GM18870 (cell line): Measurements from ENCODE around the gene COL18A1.

Experiments
- ATAC-seq: cut with Tn5 transposase; IDR thresholded peaks from one replicate; pipeline ENCODE4 v1.9.1; 2021; ENCODE audit warnings: moderate library complexity; ENCODE audit not compliant: unreplicated experiment

The COL18A1 gene

DNA sequence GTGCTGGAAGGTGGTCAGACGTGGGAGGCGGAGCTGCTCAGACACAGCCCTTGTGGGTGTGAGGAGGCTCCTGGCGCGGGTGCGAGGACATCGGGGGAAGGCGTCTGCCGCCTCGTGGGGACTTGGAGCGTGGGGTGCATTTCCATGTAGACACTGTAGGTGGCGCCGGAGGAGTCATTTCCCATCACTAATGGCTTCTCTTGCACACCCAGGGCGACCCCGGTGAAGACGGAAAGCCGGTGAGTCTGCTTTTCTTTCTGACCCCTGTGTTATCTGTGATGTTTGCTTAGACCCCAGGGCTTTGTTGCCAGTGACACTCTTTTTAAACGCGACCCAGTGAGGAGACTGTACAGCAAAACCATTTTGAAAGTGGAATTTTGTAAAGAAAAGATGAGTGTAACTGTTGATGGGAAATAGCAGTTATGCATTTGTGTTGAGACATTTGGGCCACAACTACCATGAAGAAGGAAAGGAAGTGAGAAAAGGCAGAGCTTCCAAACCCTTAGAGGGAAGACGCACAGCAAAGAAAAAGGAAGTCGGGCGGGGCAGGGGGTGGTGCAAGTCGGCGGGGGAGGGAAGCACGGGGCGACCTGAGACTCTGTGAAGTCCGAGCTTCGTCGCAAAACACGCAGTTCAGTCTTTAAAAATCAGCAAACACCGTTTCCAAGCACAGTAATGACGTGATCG lies 73.3 kb downstream of the COL18A1 start:
- ATAC-seq = no peak

DNA sequence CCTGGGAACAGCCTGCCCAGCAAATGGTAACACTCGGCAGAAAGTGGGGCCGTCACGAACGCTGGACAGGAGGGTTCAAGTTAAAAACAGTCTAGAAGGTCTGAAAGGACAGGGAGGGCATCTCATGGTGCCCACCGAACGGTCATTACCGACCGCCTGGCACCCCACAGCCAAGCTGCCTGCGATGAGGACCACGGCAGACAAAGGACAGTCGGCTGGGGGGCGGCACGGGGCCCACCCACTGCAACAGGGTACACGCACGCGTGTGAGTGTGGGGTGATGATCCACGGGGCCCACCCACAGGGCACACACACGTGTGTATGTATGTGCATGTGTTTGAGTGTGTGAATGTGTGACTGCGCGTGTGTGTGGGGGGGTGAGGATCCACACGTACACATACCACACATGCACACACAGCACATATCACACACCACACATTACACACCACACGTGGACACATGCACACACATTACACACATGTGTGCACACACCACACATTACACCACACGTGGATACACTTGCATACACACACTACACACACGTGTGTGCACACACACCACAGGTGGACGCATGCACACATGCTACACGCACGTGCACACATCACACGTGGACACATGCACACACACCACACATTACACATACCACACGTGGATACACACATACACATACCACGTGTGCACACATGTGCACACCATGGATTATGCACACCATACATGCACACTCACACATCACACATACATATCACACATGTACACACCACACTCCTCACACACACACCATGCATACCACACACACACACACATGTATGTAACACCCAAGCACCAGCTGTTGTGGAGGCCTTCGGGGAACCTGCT lies 74.1 kb downstream of the COL18A1 start:
- ATAC-seq = no peak

DNA sequence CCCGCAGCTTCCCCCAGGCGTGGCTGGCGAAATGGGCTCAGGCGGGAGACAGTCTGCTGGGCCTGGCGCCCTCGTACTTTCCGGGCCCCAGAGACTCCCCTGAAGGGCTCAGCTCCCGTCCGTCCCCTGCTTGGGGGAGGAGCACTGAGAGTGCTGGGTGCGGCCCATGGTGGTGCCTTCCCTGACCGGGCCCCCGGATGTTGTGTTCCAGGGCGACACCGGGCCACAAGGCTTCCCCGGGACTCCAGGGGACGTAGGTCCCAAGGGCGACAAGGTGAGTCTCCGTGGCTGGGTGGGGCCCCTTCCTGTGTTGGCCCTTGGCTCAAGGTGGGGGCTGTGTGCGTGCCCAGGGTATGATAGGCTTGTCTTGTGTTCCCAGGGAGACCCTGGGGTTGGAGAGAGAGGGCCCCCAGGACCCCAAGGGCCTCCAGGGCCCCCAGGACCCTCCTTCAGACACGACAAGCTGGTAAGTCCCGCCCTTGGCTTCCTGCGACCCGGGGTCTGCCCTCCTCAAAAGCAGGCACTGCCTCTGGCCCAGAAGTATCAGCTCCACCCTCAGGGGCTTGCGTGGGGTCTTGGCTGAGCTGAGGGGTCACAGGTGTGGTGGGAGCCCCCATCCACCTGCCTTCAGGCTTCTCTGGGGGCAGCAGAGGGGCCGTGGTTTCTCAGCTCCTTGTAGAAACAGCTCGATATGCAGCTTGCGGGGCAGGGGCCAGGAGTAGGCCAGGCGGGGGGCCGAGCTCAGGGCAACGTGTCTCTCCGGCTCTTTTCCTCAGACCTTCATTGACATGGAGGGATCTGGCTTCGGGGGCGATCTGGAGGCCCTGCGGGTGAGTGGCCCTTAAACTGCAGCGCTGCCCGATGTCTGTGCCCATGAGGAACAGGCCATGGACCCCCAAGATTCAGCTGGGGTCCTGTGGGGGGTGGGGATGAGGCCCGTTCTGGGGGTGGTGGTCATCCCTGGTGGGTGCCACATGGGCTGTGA lies 75.0 kb downstream of the COL18A1 start:
- no peak for ATAC-seq

DNA sequence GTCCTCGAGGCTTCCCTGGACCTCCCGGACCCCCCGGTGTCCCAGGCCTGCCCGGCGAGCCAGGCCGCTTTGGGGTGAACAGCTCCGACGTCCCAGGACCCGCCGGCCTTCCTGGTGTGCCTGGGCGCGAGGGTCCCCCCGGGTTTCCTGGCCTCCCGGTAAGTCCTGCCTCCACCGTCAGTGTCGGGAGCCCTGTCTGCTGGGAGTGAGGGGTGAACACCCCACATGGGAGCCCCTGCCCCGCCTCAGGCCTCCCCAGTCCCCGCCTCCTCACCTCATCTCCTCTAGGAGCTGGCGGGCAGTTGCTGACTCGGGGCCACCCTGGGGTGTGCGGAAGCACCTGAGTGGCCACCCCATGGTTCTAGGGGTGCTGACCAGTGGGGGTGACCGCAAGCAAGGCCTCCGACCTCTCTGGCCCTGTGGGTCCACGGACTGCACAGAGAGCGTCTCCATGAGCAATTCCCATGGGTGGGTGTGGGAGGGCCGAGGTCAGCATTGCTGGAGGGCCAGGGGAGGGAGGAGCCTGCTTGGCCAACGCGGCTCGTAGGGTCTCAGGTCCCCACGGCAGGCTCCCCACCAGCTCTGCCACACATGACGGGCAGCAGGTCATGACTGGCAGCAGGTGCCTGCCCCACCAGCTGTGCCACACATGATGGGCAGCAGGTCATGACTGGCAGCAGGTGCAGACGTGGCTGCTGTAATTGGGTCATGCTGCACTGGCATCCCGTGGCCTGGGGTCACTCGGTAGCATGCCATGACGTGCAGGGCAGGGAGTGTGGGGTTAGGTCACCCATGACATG lies 75.9 kb downstream of the COL18A1 start:
- no peak for ATAC-seq

DNA sequence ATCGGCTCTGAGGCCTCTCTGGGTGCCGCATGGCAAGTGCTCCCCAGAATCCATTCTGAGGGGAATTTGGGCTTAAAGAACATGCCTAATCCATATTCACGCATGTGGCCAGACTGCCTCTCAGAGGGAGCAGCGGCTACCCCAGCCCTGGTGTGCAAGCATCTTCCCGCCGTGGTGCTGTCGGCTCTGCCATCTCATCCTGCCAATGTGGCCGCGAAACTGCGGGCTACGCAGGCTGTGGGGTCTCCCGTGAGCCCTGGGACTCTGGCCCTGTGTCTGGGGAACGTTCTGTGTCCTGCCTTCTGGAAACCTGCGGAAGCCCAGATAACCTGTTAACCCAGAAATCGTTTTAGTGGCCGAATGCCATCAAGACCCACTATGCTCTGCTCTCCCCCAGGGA lies 76.6 kb downstream of the COL18A1 start:
- ATAC-seq = no peak

DNA sequence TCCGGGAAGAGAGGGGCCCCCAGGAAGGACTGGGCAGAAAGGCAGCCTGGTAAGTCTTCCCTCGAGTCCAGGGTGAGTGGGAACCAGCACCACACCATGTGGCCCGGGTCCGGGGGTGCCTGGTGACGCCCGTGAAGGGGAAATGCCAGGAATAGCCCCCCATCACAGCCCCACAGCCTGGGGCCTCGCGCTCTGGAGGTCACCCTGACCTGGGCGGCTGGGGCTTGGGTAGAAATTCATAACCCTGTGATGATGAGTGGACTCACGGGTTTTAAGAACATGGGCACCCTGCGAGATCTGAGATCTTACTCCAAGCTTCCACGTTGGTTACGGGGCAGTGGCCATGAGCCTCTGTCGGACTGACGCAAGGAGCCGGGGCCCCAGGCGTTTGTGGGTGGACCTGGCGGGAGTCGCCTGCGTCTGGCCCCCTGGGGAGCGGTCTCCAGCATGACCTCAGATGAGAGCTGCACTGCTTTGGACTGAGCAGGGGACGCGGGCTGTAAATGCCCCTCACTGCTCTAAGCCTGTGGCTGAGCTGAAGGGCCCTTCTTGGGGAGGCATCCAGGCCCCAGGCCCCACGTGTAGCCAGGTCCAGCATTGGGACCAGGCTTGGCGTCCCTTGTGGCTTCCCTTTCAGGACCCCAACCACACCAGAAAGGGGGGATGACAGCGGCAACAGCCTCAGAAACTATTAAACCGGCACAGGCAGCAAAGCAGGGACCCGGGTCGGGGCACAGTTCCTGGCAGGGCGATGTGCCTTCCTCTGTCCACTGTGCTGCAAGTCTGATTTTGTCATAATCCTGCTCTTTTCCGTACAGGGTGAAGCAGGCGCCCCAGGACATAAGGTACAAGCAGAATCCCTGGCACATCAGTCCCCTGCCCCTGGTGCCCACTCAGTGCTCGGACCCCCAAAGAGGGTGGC lies 77.3 kb downstream of the COL18A1 start:
- no peak for ATAC-seq

DNA sequence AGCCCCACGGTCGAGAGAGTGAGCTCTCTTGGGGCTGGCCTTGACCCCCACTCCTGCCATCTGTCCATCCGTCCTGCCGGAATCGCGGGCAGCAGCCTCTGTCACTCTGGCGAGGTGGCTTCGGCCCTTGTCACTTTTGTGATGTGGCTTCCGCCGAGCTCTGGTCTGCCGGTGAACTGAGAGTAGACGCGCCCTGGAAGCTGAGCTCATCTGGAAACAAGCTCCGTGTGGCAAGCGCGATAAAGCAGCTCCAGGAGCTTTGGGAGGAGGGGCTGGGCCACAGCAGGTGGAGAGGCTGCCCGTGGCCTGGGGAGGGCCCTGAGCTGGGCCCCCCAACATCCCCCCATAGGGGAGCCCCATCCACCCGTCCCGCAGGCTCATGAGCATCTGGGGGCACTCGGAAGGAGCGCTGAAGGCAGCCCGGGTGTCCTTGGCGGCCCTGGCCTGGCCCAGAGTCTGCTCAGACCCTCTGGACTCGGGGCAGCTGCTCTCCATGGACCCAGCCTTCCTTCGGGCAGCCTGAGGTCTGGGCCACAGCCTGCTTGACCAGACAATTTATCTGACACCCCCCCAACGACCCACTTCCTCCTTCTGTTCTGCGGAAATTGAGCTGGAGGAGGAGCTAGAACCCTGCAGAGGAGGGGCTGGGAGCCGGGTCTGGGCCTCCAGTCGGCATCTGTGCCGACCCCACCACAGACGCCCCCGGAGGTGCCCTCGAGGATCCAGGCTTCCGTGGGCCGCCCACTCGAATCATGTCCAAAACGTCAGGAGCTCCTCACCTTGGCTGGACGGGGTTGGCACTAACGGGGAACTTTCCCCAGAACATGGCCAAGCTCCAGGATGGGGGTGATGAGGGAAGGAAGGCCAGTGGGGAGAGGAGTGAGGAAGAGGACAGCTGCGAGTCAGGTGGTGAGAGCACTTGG lies 78.2 kb downstream of the COL18A1 start:
- no peak for ATAC-seq

DNA sequence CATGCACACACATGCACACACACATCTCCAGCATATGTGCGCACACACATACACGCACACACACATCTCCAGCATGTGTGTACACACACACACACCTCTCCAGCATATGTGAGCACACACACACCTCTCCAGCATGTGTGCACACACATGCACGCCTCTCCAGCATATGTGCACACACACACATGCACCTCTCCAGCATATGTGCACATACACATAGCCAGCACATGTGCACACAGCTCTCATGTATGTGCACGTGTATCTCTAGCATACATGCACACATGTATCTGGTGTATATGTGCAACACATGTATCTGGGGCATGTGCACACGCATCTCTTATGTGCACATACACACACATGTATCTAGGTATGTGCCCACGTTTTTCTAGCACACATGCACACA lies 79.4 kb downstream of the COL18A1 start:
- no peak for ATAC-seq

DNA sequence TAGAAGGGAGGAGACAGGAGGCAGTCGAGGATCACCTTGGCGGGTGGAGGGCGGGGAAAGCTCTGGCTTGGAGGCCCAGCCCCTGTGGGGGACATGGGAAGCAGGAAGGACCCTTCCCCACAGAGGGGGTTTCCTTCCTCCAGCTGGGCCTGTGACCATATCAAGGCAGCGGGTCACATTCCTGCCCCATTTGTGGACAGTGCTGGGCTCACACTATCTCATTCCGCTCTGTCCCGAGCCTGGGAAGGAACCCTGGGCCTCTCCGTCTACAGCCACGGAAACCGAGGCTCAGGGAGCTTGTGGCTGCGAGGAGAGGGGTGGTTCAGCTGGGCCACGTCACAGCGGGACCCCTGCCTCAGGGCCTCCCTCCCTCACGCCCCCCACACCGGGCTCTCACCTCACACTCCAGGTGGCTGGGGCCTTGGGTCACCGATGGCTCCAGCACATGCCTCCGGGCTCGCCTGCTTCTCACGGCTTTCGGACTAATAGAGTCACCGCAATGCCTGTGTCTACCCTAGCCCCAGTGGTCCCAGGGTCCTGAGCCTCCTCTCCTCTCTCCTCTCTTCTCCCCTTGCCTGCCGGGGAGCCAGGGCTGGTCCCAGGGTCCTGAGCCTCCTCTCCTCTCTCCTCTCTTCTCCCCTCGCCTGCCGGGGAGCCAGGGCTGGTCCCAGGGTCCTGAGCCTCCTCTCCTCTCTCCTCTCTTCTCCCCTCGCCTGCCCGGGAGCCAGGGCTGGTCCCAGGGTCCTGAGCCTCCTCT lies 80.9 kb downstream of the COL18A1 start:
- no peak for ATAC-seq

DNA sequence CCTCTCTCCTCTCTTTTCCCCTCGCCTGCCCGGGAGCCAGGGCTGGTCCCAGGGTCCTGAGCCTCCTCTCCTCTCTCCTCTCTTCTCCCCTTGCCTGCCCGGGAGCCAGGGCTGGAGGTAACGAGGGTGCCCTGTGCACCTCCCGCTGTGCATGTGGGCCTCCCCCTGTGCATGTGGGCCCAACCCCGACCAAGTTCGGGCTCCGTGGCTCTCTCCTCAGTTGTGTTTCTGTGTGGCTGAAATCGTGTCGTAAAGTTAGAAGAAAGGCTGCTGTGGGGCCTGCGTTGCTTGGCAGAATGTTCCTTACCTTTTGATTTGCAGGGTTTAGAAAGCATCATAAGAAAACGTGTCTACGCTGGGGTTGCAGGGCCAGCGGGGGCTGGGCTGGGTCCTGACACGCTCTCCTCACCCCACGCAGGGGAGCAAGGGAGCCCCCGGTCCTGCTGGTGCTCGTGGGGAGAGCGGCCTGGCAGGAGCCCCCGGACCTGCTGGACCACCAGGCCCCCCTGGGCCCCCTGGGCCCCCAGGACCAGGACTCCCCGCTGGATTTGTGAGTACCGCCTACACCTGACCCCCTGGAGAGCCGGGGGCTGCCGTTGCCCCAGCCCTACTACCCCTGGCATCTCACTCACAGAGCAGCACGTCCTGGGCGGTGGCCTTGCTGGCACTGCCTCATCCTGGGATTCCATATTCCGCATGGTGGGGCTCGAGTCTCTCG lies 81.6 kb downstream of the COL18A1 start:
- no peak for ATAC-seq

DNA sequence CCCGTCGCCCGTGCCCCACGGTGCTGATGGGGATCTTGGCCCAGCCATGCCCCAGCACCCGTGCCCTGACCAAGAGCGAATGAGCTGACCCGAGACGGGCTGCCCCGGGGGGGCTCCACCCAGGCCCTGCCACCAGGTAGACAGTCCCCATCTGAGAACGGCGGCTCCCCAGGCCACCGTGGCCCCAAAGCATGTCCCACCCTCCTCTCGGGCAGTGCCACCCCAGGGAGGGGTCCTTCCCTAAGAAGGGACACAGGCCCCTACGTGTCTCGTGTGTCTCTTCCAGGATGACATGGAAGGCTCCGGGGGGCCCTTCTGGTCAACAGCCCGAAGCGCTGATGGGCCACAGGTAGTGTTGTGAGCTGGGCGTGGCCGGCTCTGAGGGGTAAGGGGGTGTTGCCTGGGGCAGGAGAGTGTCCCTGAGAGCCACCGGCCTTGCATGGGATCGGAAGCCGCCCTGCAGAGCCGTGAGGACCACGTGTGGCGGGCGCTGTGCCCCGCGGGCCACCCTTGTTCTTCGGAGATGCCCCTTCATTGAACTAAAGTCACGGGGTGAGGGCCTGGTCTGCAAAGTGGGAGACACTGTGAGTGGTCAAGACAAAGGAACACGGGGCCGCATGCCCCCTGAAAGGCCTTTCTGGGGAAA lies 82.3 kb downstream of the COL18A1 start:
- no peak for ATAC-seq

DNA sequence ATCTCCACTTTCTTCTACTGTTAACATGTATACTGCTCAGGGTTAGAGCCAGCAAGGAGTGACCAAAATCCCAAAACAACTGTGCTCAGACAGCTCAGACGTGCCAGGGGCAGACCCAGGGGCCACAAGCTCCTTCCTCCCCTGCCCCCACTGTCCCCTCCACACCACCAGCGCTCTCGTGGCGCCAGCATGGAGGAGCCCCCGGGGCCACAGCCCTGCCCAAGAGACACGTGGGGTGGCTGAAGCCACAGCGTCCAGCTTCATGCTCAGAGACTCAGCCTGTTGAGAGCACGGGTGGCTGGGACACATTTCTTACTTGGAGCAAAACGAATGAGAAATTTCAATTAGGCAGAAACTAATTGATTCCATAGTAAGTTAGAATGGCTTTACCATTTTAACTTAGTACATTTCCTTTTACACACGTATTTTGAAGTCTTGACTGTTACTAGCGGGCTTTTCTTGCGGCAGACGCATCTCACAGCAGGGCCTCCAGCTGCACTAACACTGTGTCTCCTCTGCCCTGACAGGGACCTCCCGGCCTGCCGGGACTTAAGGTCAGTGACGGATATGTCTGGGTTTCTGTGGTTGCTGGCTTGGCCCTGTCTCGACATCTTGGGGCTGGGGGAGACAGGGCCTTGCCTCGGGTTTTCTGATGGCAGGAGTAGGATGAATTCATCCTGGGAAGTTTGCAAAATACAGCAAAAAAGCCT lies 83.1 kb downstream of the COL18A1 start:
- no peak for ATAC-seq

DNA sequence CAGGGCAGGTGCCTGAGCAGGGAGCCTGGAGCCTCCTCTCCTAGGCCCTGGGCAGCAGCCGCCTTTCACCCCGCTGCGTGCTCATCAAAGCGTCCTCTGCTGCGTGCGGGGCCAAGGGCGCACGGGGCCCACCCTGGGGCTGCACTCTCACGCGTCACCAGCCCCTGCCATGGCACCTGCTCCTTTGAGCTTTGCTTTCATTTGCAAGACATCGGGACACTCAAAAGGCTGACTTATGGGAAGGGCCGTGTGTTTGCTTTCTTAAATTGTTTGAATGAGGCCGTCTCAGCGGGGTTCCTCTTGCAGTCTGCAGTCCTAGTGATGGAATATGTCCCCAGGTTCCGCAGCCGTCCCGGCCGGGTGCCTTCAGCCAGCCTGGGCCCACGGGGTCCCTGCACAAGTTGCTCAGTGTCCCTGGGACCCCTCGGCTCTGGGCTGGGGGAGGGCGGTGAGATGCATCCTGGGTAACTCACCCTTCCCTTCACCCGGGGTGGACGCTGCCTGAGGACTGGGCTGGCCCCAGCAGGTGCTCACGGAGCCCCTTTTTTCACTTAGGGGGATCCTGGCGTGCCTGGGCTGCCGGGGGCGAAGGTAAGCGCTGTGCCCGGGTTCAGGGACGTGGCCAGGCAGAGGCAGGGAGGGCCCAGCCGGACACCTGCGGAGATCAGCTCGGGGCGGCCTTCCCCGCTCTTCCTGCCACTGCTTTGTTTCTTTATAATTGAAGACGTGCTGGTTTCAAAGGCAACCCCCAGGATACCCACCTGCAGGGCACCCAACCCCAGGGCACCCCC lies 84.2 kb downstream of the COL18A1 start:
- no peak for ATAC-seq

DNA sequence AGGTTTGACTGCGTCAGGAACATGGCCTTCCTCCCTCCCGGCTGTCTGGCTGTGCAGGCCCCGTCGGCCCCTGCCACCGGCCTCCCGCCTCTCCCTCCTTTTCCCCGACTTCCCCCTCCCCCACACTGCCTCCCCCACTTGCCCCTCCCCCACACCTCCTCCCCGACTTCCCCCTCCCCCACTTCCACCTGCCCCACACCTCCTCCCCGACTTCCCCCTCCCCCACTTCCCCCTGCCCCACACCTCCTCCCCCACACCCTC lies 84.7 kb downstream of the COL18A1 start:
- ATAC-seq = no peak

DNA sequence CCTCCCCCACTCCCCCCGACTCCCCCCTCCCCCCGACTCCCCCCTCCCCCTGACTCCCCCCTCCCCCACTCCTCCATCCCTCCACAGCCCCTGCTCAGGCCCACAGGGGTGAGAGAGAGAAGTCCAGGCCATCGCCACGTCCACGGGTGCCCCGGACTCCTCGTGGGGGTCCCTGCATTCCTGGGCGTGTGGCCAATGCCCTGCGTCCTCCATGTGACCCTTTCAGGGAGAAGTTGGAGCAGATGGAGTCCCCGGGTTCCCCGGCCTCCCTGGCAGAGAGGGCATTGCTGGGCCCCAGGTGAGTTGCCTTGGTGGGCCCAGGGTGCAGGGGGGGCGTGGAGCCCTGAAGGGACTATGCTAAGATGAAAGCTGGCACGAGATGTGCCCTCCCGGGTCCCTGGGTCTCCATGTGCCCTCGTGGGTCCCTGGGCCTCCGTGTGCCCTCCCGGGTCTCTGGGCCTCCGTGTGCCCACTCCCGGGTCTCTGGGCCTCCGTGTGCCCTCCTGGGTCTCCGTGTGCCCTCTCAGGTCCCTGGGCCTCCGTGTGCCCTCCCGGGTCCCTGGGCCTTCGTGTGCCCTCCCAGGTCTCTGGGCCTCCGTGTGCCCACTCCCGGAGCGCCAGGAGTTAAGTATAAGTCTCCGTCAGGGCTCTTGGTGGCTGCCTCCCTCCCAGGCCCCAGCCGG lies 85.2 kb downstream of the COL18A1 start:
- ATAC-seq = no peak
